CD4-positive, alpha-beta T cell treated with Interleukin-6 for 4 hours (primary cell): Measurements from ENCODE around the gene AP1M1.

ENCODE experiments used
- DNase-seq: peaks from one replicate; pipeline ENCODE4 v3.0.0-alpha.2; 2020; ENCODE audit warnings: mixed read lengths

The AP1M1 gene

GRCh38 chr19:16185768-16186123, 12.0 kb upstream of the AP1M1 start:
- peak; percentile 47 for DNase-seq

- no peak for DNase-seq
These were observed 9.2 kb upstream of the AP1M1 start for GRCh38 chr19:16188521-16188920.

- no peak for DNase-seq
These were observed 7.5 kb upstream of the AP1M1 start for GRCh38 chr19:16190198-16190597.

- DNase-seq: no peak
These were observed 7.0 kb upstream of the AP1M1 start for GRCh38 chr19:16190736-16191135.

GRCh38 chr19:16191216-16191908, 6.3 kb upstream of the AP1M1 start:
- DNase-seq: no peak

GRCh38 chr19:16193466-16193865, 4.2 kb upstream of the AP1M1 start:
- no peak for DNase-seq

GRCh38 chr19:16197188-16197621, 506 bp upstream of the AP1M1 start:
- no peak for DNase-seq

- no peak for DNase-seq
These were observed 600 bp downstream of the AP1M1 start for GRCh38 chr19:16198370-16198651.

- no peak for DNase-seq
These were observed 1.7 kb downstream of the AP1M1 start for GRCh38 chr19:16199275-16199932.

GRCh38 chr19:16200038-16201010, 2.6 kb downstream of the AP1M1 start:
- DNase-seq: no peak

- no peak for DNase-seq
These were observed 3.3 kb downstream of the AP1M1 start for GRCh38 chr19:16201011-16201391.

GRCh38 chr19:16202320-16203255, 4.9 kb downstream of the AP1M1 start:
- DNase-seq: no peak

- no peak for DNase-seq
These were observed 5.7 kb downstream of the AP1M1 start for GRCh38 chr19:16203256-16204004.

GRCh38 chr19:16204005-16204294, 6.2 kb downstream of the AP1M1 start:
- DNase-seq: no peak

- DNase-seq: no peak
These were observed 7.7 kb downstream of the AP1M1 start for GRCh38 chr19:16205205-16206045.

- DNase-seq: no peak
These were observed 8.4 kb downstream of the AP1M1 start for GRCh38 chr19:16206046-16206605.

GRCh38 chr19:16206637-16207036, 8.9 kb downstream of the AP1M1 start:
- no peak for DNase-seq

- DNase-seq: no peak
These were observed 9.4 kb downstream of the AP1M1 start for GRCh38 chr19:16207063-16207462.

- no peak for DNase-seq
These were observed 9.8 kb downstream of the AP1M1 start for GRCh38 chr19:16207490-16208025.

- no peak for DNase-seq
These were observed 10.5 kb downstream of the AP1M1 start for GRCh38 chr19:16208064-16208759.
